ENCODE measurements around the gene WDR5.

Gene WDR5

DNA sequence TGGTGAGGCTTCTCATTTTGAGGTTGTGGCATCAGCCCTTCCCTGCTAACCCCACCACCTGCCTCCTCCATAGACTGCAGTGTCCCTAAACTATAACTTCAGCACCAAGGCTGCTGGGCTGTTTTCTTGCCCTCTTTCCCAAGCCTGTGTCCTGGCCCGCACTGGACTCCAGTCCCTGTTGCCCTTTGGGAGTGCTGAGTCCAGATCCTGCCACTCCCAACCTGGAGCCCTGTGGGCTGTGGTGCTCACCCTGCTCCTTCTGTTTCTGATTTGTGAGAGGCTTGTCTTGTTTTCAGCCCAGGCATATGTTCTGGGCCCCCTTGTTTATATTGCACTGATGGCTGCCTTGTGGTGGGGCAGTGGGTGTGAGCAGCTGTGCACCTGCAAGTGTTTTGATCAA is 68.2 kb downstream of the WDR5 start:
- Histone ChIP-seq H3K36me3 (no peaks in the 10 kb centered on the region), H3K4me1 (no peaks in the 10 kb centered on the region), H3K4me3 (ENCODE audit: low read depth, low read length) (no peak overlapping the region), H3K9me3 (no peaks in the 10 kb centered on the region), H3K27me3 (no peaks in the 10 kb centered on the region)
- peak; percentile 1 for DNase-seq
- TF ChIP-seq, protein P1, sequence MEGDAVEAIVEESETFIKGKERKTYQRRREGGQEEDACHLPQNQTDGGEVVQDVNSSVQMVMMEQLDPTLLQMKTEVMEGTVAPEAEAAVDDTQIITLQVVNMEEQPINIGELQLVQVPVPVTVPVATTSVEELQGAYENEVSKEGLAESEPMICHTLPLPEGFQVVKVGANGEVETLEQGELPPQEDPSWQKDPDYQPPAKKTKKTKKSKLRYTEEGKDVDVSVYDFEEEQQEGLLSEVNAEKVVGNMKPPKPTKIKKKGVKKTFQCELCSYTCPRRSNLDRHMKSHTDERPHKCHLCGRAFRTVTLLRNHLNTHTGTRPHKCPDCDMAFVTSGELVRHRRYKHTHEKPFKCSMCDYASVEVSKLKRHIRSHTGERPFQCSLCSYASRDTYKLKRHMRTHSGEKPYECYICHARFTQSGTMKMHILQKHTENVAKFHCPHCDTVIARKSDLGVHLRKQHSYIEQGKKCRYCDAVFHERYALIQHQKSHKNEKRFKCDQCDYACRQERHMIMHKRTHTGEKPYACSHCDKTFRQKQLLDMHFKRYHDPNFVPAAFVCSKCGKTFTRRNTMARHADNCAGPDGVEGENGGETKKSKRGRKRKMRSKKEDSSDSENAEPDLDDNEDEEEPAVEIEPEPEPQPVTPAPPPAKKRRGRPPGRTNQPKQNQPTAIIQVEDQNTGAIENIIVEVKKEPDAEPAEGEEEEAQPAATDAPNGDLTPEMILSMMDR (IDR thresholded peaks at IDR 0.05; ENCODE audit: low read depth, low read length), result no peak

DNA sequence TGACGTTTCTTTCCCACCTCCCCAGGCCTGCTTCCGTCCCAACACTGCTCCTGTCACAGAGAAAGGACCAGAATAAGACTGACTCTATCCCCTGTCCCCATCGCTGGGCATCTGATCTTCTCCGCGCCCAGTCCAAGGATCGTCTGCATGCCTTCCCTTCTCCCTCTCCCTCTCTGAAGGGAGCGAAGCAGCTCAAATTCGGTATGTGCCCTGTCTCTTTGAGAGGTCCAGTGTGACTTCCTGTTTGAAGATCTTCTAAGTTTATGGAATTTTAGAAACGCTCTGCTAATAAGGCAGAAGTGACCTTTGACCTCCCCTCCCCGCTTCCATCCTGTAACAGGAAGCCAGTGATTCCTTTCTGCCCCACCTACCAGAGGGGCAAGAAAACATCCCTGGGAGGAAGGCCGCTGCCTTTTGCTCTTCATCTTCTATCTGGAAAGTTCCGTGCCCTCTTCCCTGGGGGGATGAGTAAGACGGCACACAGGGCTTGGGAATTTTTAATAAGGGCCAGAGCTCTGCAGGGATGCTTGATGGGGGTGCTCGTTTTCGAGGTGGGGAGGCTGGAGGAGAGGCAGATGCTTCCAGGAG is 69.2 kb downstream of the WDR5 start:
- Histone ChIP-seq H3K9me3 (no peaks in the 10 kb centered on the region), H3K4me1 (no peaks in the 10 kb centered on the region), H3K27me3 (no peaks in the 10 kb centered on the region), H3K4me3 (ENCODE audit: low read depth, low read length) (no peak overlapping the region), H3K36me3 (no peaks in the 10 kb centered on the region)
- TF ChIP-seq, protein P1 (IDR thresholded peaks at IDR 0.05; ENCODE audit: low read depth, low read length), result no peak
- DNase-seq, result peak; percentile 5

DNA sequence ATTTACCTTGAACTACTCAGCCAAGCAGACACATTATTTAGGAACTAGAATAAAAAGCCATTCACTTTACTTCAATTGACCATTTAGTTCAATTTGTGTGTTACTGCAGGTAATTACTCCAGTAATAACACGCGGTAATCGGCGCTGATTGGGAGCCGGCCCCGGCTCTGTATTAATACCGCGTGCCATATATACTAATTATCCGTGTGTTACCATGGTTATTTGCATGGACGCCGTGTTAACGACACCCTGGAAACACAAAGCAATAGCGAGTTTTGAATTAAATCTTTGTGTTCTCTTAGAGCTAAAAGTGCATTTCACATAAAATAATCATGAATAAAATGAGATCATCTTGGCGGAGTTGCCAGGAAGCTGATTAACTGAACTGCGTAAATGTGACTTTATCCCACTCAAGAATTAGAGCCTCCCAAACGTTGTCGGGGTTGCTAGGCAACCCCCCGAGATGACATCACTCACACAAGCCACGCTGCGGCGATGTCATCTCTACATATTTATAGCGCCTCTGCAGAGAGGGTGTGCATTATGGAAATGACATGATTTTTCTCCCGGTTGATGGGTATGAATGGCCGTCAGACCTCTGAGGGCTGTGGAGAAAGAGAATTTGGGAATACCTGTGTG is 69.9 kb downstream of the WDR5 start:
- no peaks in the 10 kb centered on the region for H3K27me3 ChIP-seq
- no peak overlapping the region for H3K4me3 ChIP-seq (ENCODE audit: low read depth, low read length)
- H3K4me1 ChIP-seq, result no peaks in the 10 kb centered on the region
- no peaks in the 10 kb centered on the region for H3K36me3 ChIP-seq
- H3K9me3 ChIP-seq, result no peaks in the 10 kb centered on the region
- DNase-seq, result peak; percentile 28
- TF ChIP-seq, protein P1 (IDR thresholded peaks at IDR 0.05; ENCODE audit: low read depth, low read length), result no peak

DNA sequence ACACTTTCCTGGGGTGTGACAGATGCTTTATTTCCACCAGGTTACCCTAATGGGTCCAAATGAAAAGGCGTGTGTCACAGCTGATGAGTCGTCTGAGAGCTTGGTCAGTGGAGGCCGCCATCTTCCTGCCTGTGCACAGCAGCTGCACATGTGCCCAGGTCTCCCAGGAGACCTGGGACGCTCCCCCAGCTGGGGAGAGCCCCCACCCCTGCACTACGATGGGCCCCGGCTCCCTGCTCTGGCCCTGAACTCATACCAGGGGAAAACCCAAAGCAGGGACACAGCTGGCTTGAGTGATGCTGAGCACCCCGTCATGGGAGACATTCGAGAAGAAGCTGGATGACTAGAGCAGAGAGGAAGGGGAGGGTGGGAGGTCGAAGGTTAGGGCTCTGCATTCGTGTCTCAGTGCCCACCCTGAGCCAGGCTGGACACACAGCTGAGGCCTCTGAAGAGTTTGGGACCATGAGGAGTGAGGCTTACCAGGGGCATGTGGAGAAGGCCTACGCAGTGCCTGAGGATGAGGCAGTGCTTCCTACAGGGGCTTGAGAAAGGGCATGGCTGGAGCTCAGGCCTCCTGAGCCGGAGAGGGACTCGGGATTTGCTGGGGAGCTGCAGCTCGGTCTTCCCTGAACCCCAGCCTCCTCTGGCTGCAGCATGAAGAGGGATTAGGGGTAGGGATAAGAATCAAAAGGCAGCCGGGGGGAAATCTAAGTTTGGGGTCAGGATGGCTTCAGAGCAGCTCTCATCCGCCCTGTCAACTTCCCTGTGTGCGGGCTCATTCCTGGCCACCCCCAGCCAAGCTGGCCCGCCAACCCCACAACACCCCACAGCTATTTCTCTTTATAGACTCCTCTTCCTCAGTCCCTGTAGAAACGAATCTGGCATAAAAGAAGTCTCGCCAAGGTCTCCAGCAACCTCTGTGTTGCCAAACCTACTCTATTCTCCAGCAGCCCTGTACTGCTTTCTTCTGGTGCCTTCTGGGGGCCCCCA is 70.7 kb downstream of the WDR5 start:
- Histone ChIP-seq H3K9me3 (no peaks in the 10 kb centered on the region), H3K4me3 (ENCODE audit: low read depth, low read length) (no peak overlapping the region), H3K27me3 (no peaks in the 10 kb centered on the region), H3K36me3 (no peaks in the 10 kb centered on the region), H3K4me1 (no peaks in the 10 kb centered on the region)
- TF ChIP-seq, protein P1 (IDR thresholded peaks at IDR 0.05; ENCODE audit: low read depth, low read length), result no peak
- DNase-seq, result peak; percentile 4

DNA sequence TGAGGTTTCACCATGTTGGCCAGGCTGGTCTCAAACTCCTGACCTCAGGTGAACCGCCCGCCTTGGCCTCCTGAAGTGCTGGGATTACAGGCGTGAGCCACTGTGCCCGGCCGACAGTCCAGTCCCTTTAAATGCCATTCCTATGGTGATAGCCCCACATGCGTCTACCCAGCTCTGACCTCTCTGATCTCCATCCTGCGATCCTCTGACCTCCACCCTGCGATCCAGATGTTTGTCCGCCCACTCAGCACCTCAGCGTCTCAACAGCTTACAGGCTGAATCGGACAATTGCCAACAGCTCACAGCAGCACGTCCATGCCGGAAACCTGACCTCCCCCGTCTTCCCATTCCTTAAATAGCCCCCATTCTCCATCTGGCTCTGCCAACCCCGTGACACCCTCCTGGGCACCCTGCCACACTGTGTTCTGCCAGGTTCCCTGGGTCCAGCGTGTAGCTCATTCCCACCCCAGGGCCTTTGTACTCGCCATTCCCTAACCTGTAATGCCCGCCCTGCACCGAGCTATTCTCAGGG is 72.5 kb downstream of the WDR5 start:
- TF ChIP-seq, protein P1 (IDR thresholded peaks at IDR 0.05; ENCODE audit: low read depth, low read length), result no peak
- Histone ChIP-seq H3K4me1 (no peaks in the 10 kb centered on the region), H3K36me3 (no peaks in the 10 kb centered on the region), H3K27me3 (no peaks in the 10 kb centered on the region), H3K4me3 (ENCODE audit: low read depth, low read length) (no peak overlapping the region), H3K9me3 (0 out of 2 replicates have a peak, but pooled peaks cover 2% of the 10 kb centered on the region)
- peak; percentile 1 for DNase-seq
